GM21423 (cell line): Measurements from ENCODE around the gene KRTAP10-4.
"Not testable (repeated sequence)": the region's sequence is repeated elsewhere in the genome, so short reads cannot be mapped to it uniquely, and the experiment has no call there.

ENCODE experiments used
- ATAC-seq: cut with Tn5 transposase; IDR thresholded peaks from one replicate; pipeline ENCODE4 v1.9.1; 2021; ENCODE audit warnings: mild to moderate bottlenecking, moderate library complexity; ENCODE audit not compliant: unreplicated experiment

Gene KRTAP10-4

GRCh38 chr21:44573630-44574456 lies at the start of gene KRTAP10-4:
TSS of gene KRTAP10-4 (plus strand) at chr21:44573729. CDS start at chr21:44573759, 30 bp downstream.
- not testable (repeated sequence) for ATAC-seq

GRCh38 chr21:44524414-44525371 lies 48.8 kb upstream of the KRTAP10-4 start:
- ATAC-seq: no peak

GRCh38 chr21:44525391-44526095 lies 48.0 kb upstream of the KRTAP10-4 start:
- ATAC-seq: no peak

GRCh38 chr21:44526096-44526997 lies 47.2 kb upstream of the KRTAP10-4 start:
- ATAC-seq: no peak

- no peak for ATAC-seq
These were observed 46.2 kb upstream of the KRTAP10-4 start for GRCh38 chr21:44527156-44527982.

GRCh38 chr21:44527983-44528633 lies 45.4 kb upstream of the KRTAP10-4 start:
- no peak for ATAC-seq

GRCh38 chr21:44528634-44528995 lies 44.9 kb upstream of the KRTAP10-4 start:
- no peak for ATAC-seq

GRCh38 chr21:44529011-44529421 lies 44.5 kb upstream of the KRTAP10-4 start:
- ATAC-seq: no peak

- no peak for ATAC-seq
These were observed 43.9 kb upstream of the KRTAP10-4 start for GRCh38 chr21:44529503-44530125.

- ATAC-seq: no peak
These were observed 43.2 kb upstream of the KRTAP10-4 start for GRCh38 chr21:44530221-44530902.

- ATAC-seq: no peak
These were observed 42.5 kb upstream of the KRTAP10-4 start for GRCh38 chr21:44530903-44531605.

- ATAC-seq: no peak
These were observed 41.6 kb upstream of the KRTAP10-4 start for GRCh38 chr21:44531606-44532564.

- ATAC-seq: no peak
These were observed 40.8 kb upstream of the KRTAP10-4 start for GRCh38 chr21:44532712-44533111.

GRCh38 chr21:44533121-44533890 lies 40.2 kb upstream of the KRTAP10-4 start:
- ATAC-seq: no peak
